DND-41 (cell line): ENCODE results near the gene TUBA4A.

Experiments
- EZH2 ChIP-seq: IDR thresholded peaks from 3 replicates; pipeline ENCODE4 v1.6.1; 2012; ENCODE audit warnings: borderline replicate concordance, low read depth, mild to moderate bottlenecking, moderate library complexity, low read length, inconsistent platforms; ENCODE audit not compliant: severe bottlenecking
- TF ChIP-seq, protein P1 (sequence below): IDR thresholded peaks from 2 replicates; pipeline ENCODE4 v1.5.1; 2012; ENCODE audit warnings: borderline replicate concordance, low read length, moderate library complexity, mild to moderate bottlenecking; ENCODE audit not compliant: poor library complexity, severe bottlenecking; ENCODE audit errors: extremely low read depth

DNA sequence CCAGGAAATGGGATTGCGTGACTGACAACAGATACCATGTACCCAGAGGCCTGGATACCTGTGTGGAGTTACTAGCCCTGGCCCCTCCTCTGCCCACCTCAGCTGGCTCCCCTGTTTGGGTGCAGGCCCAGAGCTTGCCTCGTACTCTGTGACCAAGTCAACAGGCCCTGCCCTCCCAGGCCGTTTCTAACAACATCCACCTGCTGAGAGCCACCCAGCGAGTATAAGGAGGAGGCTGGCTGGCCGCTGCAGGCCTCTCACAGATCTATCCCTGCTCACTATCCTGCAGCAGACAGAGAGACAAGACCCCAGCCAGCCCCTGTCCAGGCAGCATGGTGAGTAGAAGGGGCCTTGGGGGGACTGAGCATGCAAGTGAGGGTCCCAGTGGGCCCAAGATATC, 12.5 kb upstream of the TUBA4A start:
- no peak for TF ChIP-seq EZH2
- TF ChIP-seq, protein P1, sequence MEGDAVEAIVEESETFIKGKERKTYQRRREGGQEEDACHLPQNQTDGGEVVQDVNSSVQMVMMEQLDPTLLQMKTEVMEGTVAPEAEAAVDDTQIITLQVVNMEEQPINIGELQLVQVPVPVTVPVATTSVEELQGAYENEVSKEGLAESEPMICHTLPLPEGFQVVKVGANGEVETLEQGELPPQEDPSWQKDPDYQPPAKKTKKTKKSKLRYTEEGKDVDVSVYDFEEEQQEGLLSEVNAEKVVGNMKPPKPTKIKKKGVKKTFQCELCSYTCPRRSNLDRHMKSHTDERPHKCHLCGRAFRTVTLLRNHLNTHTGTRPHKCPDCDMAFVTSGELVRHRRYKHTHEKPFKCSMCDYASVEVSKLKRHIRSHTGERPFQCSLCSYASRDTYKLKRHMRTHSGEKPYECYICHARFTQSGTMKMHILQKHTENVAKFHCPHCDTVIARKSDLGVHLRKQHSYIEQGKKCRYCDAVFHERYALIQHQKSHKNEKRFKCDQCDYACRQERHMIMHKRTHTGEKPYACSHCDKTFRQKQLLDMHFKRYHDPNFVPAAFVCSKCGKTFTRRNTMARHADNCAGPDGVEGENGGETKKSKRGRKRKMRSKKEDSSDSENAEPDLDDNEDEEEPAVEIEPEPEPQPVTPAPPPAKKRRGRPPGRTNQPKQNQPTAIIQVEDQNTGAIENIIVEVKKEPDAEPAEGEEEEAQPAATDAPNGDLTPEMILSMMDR, result no peak
